ENCODE data around the gene UQCC5. TPM values are rescaled to one million over a fixed set of nuclear protein-coding genes. Genes with fewer than 3 reads are reported as not detected.
"Not testable (repeated sequence)": the region's sequence is repeated elsewhere in the genome, so short reads cannot be mapped to it uniquely, and the experiment has no call there.

Gene UQCC5
- total RNA-seq, 1 donor from 2014 or later = 0.79 TPM

DNA sequence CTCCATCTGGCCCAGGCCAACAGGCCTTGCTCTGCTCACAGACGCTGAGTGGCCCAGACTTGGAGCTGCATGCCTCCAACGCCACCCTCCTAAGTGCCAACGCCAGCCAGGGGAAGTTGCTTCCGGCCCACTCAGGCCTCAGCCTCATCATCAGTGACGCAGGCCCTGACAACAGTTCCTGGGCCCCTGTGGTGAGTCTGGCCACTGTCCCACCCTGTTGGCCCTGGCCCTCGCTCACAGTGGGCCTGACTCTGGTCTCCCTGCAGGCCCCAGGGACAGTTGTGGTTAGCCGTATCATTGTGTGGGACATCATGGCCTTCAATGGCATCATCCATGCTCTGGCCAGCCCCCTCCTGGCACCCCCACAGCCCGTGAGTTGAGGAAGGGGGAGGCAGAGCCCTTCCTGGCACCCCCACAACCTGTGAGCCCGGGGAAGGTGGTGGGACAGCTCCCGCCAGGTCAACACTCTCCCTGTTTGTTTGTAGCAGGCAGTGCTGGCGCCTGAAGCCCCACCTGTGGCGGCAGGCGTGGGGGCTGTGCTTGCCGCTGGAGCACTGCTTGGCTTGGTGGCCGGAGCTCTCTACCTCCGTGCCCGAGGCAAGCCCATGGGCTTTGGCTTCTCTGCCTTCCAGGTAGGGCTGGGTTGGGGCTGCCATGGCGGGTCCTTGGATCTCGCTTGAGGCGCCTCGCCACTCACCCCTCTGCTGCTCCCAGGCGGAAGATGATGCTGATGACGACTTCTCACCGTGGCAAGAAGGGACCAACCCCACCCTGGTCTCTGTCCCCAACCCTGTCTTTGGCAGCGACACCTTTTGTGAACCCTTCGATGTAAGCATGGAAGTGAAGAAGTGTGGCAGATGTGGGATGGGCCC, 12.8 kb upstream of the UQCC5 start:
- Histone ChIP-seq H3K27me3 (ENCODE audit: control insufficient read depth, insufficient read depth, low read length) (no peaks in the 10 kb centered on the region), H3K4me3 (ENCODE audit: low read depth, low read length) (no peak overlapping the region), H3K36me3 (ENCODE audit: control insufficient read depth, insufficient read depth, low read length) (peaks cover 18% of the 10 kb centered on the region)
- TF ChIP-seq, protein P1, sequence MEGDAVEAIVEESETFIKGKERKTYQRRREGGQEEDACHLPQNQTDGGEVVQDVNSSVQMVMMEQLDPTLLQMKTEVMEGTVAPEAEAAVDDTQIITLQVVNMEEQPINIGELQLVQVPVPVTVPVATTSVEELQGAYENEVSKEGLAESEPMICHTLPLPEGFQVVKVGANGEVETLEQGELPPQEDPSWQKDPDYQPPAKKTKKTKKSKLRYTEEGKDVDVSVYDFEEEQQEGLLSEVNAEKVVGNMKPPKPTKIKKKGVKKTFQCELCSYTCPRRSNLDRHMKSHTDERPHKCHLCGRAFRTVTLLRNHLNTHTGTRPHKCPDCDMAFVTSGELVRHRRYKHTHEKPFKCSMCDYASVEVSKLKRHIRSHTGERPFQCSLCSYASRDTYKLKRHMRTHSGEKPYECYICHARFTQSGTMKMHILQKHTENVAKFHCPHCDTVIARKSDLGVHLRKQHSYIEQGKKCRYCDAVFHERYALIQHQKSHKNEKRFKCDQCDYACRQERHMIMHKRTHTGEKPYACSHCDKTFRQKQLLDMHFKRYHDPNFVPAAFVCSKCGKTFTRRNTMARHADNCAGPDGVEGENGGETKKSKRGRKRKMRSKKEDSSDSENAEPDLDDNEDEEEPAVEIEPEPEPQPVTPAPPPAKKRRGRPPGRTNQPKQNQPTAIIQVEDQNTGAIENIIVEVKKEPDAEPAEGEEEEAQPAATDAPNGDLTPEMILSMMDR (IDR thresholded peaks at IDR 0.05; ENCODE audit: insufficient read depth, low read length, severe bottlenecking) = no peak
- FAIRE-seq (no peak), DNase-seq (ENCODE audit: low read depth) (no peak)

DNA sequence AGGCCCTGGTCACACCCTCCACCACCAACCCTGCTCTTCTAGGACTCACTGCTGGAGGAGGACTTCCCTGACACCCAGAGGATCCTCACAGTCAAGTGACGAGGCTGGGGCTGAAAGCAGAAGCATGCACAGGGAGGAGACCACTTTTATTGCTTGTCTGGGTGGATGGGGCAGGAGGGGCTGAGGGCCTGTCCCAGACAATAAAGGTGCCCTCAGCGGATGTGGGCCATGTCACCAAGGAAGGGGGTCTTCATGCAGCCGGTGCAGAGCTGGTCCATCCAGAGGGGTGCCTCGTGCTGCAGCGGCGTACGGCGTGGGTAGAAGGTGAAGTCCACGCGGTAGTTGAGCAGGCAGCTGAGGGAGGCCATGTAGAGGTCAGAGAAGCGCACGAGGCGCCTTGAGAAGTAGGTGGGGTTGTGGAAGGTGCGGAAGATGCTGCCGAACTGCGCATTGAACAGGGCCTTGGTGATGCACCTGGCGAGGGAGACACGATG, 12.1 kb upstream of the UQCC5 start:
- TF ChIP-seq, protein P1 (IDR thresholded peaks at IDR 0.05; ENCODE audit: insufficient read depth, low read length, severe bottlenecking) = no peak
- H3K4me3 ChIP-seq (ENCODE audit: low read depth, low read length) = no peak overlapping the region
- DNase-seq (ENCODE audit: low read depth) (no peak), FAIRE-seq (no peak)
- no peaks in the 10 kb centered on the region for H3K27me3 ChIP-seq (ENCODE audit: control insufficient read depth, insufficient read depth, low read length)
- H3K36me3 ChIP-seq (ENCODE audit: control insufficient read depth, insufficient read depth, low read length) = peaks cover 23% of the 10 kb centered on the region

DNA sequence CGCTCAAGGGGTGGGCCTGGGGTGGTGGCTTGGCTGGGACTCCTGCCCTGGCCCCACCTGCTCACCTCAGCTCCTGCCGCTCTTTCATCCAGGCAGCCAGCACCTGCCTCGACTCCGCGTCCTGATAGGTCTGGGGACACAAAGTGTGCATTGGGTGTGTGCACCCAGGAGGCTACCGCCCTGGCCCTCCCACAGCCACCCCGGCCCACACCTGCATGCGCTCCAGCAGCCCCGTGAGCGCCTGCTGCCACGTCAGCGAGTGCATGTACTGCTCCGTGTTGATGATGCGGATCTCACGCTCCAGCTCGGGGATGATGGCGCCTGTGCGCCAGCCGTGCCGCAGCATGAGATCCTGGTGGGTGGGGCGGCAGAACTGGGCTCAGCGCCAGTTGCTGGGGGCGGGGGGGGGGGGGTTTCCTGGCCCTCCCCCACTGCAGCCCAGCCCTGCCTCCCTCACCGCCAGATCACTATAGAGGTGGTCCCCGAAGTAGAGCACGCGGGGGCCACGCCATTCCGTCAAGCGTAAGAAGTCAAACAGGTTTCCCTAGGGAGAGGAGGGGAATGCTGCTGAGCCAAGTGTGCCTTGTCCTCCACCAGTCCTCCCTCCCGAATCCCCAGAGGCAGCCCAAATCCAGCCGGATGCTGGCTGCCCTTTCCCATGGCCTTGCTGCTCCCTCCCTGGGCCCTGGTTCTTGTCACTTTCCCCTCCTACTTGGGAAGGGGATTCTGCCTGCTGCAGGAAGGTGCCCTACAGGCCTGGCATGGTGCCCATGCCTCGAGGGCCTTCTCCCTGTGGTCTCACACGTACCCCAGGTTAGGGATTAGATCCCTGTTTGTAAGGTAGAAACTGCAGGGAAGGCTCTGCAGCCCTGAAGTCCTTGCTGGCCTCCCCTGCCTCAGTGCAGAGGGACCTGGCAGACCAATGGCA, 11.4 kb upstream of the UQCC5 start:
- DNase-seq (ENCODE audit: low read depth) = peak; percentile 68
- TF ChIP-seq, protein P1 (IDR thresholded peaks at IDR 0.05; ENCODE audit: insufficient read depth, low read length, severe bottlenecking) = no peak
- FAIRE-seq = no peak
- H3K4me3 ChIP-seq (ENCODE audit: low read depth, low read length) = no peak overlapping the region
- no peaks in the 10 kb centered on the region for H3K27me3 ChIP-seq (ENCODE audit: control insufficient read depth, insufficient read depth, low read length)
- H3K36me3 ChIP-seq (ENCODE audit: control insufficient read depth, insufficient read depth, low read length) = peaks cover 23% of the 10 kb centered on the region

DNA sequence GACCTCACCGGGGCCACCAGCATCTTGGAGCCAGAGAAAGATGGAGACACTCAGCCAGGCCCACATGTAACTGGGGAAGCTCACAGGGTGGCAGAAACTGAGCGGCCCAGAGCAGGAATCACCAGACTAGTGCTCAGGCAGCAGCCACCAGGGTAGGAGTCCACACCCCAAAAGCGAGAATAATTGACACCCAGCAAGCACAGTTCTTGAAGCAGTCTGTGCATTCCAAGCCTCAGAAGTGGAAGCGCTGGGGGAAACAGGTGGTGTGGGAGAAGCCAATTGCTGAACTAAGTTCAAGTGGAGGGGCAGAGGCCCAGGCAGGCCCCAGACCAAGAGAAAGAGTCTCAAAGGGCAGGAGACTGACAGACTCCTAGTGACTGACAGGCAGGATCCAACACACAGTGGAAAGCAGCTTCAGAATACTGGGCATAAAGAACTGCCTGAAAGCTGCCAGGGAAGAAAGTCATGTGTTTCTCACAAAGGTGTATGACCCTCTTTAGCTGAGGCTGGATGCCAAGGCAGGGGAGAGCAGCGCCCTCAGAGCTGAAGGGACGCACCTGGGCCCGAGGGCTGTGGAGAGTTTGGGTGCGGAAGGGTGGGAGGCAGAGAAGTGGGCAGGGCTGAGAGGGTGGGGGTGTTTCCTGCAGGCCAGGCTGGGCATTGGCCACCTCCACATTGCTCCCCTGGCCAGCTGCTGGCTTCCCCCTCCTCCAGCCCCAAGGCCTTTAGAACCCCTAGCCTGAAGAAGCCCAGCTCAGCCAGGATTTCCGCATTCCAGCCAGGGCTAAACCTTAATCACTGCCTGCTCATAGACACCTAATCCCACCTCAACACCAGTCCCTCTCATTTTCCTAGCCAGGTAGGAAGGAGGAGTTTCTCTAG, 10.5 kb upstream of the UQCC5 start:
- TF ChIP-seq, protein P1 (IDR thresholded peaks at IDR 0.05; ENCODE audit: insufficient read depth, low read length, severe bottlenecking) = no peak
- FAIRE-seq (peak; percentile 73), DNase-seq (ENCODE audit: low read depth) (peak; percentile 95)
- peaks cover 23% of the 10 kb centered on the region for H3K36me3 ChIP-seq (ENCODE audit: control insufficient read depth, insufficient read depth, low read length)
- H3K27me3 ChIP-seq (ENCODE audit: control insufficient read depth, insufficient read depth, low read length) = no peaks in the 10 kb centered on the region
- no peak overlapping the region for H3K4me3 ChIP-seq (ENCODE audit: low read depth, low read length)

DNA sequence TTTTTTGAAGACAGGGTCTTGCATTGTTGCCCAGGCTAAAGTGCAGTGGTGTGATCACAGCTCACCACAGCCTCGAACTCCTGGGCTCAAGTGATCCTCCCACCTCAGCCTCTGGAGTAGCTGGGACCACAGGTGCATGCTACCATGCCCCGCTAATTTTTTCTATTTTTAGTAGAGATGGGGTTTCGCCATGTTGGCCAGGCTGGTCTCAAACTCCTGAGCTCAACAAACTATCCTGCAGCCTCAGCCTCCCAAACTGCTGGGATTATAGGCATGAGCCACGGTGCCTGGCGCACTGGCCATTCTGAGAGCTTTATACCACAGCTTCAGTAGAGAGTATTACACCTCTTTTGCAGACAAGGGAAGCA, 9.8 kb upstream of the UQCC5 start:
- H3K27me3 ChIP-seq (ENCODE audit: control insufficient read depth, insufficient read depth, low read length); H3K4me3 ChIP-seq (ENCODE audit: low read depth, low read length); FAIRE-seq; DNase-seq (ENCODE audit: low read depth): not testable (repeated sequence)
- H3K36me3 ChIP-seq (ENCODE audit: control insufficient read depth, insufficient read depth, low read length) = peaks cover 23% of the 10 kb centered on the region
